Stimulated activated CD4-positive, alpha-beta T cell treated with anti-CD3 and anti-CD28 coated beads, TNF-alpha, amount 100 ng/mL, for 48 hours (primary cell): ENCODE measurements around the gene CEP78.

ENCODE experiments used
- DNase-seq, 3 donors: peaks; one replicate each; pipeline ENCODE4 v3.0.0-alpha.2; 2020; ENCODE audit warnings: low read depth in 3 of 3

The CEP78 gene

DNA sequence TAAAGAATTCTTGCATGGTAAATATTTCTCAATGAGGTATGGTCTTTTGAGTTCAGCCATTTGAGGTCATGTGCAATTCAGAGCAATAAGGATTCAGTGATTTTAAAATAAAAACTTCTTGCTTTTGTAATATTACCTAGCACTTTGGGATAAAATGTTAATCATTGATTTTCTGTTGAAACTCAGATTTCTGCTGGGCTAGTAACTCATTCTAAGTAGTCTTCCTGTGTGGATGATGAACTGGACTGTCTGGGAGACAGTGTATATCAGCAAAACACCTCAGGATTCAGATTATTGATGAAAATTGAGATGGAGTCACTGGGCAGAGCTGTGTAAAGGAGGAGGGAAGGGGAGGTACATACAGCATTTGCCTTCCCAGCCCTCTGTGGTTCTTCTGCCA lies 50.2 kb downstream of the CEP78 start:
- no peak for DNase-seq

DNA sequence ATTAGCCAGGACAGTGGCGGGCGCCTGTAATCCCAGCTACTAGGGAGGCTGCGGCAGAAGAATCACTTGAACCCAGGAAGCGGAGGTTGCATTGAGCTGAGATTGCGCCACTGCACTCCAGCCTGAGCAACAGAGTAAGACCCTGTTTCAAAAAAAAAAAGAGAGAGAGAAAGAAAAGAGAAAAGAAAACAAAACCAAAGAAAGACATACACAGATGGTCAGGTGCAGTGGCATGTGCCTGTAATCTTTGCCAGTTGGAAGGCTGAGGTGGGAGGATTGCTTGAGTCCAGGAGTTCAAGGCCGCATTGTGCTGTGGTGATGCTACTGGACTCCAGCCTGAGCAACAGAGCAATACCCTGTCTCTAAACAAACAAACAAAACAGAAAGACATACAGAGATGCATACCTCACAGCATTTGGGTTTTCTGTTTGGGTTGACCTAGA lies 51.1 kb downstream of the CEP78 start:
- DNase-seq = no peak

DNA sequence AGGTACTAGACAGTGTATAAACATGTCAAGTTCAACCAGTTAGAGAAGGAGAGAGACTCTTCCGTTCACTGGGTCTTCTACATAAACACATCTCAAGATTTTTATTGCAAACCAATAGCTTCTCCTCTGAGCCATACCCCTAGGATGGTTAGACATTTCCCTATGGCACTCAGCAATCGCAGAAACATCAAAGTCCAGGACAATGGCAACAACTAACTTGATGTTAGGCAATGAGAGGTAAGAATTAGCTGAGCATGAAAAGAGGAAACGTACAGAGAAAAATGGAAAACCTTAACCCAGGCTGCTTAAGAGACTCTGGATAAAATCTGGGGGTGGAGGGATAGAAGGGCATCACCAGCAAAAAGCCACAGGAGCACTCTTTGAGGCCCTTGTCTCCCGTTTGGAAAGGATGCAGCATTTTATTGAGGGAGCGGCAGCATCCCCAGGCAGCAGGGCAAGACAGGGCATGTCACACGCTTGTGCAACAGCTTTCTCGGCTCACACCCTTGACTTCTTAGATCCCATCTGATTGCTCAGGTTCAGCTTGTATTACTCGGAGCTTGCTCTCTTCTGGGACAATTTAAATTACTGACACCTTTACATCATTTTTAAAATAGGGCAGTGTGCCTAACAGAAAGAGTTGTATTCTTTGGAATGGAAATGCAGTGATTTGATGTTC lies 52.5 kb downstream of the CEP78 start:
- DNase-seq = no peak

DNA sequence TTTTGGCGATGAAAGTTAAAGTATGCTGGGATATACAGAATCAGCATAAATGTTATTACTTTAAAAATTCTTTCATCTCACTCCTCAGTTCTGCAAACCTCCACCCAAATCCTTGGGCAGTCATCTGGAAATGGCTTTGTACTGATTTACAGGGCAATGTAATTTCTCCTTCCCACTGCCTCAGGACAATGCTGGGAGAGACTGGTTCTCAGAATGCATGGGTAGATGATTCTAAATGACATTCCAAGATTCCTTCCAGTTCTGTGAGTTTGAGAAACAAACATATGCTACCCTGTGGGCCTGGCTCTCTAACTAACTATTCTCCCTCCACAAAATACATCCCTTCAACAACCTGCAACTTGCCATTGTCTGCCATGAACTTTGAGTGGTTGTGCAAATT lies 53.6 kb downstream of the CEP78 start:
- DNase-seq = no peak

DNA sequence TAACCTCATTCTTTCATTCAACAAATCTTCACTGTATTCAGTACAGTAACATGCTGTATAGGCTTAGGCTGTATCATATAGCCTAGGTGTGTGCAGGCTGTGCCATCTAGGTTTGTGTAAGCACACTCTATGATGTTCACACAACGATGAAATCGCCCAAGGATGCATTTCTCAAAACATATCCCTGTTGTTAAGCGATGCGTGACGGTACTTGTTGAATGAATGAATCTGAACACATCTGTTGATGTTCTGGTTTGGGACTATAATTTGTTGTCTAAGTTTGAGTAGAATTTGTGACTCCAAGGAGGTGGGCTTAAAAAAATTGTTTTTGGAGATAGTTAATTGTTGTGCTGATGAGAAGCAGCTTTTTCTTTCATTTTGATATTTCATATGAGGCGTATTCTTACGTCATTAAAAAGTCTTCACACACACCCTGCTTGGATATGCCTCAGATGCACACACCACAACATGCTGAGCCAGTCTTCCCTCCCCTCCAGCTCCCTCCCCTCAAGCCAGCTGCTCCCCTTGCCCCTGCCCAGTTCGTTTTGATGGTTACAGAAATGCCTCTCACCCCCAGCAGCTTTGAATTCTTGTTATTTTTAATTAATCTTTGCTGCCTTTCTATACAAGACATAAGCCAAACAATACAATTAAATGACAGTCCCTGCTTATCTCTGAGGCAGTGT lies 55.5 kb downstream of the CEP78 start:
- no peak for DNase-seq

DNA sequence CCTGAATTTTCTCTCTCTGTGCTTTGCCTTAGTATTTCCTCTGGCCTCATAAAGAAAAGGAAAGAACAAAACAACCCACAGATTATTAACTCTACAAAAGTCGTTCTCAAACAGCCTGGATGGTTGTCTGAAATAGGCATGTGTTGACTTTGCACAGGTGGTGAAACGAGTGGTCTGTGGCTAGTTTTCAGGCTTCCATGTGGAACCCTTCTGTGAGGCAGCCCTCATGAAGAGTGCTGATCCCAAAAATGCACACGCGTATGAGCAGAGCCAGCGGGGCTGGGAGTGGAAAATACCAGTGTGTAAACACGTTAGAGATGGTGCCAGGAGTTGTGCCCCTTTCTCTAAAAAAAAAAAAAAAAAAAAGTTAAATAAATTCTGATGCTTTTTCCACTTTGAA lies 56.2 kb downstream of the CEP78 start:
- DNase-seq = no peak

DNA sequence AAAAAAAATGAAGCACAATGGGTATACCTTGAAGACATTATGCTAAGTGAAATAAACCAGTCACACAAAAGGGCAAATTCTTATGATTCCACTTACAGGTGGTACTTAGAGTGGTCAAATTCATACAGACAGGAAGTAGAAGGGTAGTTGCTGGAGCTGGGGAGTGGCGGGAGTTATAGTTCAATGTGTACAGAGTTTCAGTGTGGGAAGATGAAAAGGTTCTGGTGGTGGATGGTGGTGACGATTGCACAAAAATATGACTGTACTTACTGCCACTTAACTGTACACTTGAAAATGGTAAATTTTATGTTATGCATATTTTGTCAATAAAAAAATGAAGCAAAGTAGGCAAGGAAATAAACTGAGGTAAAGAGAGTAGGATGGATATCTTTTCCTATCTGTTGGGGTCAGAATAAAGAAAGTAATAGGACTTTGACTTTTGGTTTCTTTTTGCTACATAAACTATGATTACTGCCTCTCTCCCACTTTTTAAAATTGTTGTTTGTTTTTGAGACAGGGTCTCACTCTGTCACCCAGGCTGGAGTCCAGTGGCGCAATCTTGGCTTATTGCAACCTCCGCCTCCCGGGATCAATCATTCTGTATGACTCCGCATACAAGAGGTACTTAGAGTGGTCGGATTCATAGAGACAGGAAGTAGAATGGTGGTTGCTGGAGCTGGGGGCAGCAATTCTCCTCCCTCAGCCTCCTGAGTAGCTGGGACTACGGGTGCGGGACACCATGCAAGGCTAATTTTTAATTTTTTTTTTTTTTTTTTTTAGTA lies 57.0 kb downstream of the CEP78 start:
- no peak for DNase-seq

DNA sequence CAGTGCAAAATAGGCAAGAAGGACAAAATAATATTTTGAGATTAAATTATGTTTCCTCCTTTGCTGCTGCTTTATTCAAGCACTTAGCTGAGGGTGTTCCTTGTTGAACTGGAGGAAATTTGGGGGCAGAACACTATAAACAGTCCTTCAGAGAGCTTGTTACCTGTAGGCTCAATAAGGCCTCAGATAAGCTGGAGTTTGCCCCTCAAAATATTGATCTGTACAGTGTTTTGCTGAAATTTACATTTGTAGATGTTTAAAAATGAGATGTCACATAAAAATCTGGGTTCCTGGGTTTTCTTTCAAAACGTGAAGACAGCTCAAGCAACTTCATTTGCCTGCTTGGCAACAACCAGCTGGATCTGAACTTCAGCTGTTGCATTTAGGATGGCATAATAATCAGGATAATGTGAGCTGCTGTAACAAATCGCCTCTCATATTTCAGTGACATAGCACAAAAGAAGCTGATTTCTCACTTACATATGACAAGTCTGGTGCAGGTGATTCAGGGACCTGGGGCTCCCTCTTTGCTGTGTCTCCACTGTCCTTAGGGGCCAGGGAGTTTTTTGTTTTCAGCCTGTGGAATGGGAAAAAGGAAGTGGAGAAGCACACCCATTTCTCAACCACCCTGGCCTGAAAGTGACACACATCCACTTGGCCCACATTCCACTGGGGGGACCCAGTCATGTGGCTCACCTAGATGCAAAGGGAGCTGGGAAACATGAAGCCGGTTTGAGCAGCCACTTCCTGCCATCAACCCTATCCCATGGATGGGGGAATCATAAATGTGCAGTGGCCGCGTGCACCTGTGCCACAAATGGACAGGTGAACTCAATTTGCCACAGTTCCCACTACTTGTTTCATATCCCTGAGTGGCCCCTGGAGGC lies 58.7 kb downstream of the CEP78 start:
- DNase-seq = no peak

DNA sequence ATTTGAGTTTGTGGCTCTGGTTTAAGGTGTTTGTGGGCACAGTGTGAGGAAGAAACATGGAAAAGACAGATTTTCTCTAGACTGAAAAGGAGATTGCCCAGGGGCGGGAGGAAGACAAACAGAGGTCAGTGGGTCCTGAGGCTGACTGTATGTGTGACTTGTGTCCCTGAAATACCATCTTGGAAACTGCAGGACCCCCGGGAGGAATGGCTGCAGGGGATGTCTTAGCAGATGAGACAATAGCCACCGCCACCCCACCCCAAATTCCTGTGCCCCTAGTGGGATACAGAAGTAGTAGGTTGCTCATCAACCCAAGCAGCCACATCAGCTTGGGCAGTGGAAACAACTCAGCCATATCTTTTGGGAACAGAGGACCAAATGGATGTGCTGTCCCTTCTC lies 59.3 kb downstream of the CEP78 start:
- no peak for DNase-seq

DNA sequence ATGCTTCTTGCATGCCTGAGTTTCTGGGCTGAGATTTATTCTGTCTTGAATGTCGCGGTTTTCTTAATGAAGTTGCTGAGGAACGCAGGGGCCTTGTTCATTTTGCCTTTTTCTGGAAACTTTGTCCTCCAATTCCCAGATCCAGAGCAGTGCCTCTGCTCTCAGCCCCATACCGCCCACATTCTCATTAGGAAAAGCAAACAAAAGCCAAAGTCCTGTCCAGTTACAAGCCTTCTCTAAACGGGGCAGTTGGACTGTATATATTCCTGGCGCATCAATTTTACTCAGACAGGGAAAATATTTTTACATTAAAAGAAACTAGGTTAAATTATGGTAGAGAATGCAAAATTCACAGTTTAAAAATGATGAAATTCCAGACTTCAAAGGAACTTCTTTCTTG lies 59.9 kb downstream of the CEP78 start:
- DNase-seq = no peak

DNA sequence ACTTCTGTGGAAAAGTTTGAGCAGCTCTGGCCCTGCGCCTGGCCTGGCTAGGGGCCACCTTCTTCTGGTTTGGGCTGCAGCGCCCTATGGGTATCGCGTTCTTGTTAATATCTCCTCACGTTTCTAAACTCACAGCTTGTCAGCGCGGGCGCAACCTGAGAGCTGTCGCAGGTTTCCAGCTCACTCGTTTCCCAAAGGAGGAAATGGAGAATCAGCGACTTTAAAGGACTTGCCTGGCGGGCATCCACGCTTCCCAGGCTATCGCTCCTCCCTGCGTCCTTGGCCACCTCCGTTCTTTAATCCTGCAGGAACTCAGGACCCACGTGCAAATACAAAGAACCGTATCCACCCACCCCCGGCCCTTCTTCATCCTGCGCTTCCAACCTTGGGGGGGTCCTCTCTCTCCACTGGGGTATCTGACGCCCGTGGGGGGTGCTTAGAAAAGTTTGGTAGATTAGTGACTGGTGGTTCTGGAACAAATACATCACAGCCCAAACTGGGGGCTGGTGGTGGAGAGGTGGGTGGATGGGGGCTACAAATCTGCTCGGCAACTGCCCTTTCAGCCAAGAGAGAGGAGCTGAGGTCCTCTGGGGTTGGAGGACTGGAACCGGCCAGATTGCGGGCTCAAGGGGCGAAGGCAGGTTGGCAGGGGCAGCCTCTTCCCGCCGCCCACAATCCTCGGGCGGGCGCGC lies 60.5 kb downstream of the CEP78 start:
- no peak for DNase-seq

DNA sequence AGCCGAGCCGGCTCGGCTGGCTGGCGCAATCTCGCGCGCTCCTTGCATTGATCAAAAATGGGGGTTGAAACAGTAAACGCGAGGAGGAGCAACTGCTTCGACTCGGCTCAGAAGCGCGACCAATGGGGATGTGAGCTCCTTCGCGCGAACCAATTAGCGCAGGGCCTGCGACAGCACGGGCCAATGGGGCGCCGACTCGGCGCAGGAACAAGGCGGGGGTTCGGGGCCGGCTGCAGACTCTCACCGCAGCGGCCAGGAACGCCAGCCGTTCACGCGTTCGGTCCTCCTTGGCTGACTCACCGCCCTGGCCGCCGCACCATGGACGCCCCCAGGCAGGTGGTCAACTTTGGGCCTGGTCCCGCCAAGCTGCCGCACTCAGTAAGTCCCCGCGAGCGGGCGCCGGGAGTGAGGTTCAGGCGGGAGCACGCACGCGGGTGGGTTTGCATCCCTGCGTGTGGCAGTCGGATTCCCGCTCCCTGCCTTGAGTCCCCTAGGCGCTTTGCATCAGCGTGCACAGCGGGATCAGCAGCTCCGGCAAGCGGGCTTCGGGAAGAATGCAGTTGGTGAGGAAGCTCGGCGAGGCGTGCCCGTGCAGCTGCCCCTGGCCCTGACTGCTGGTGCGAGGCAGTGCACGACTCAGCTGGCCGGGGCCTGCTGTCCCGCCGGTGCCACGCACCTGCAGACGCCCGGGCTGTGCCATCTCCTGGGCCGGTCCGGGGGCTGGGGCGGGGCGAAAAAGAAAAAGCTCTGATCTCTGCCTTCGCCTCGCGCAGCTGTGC lies 61.2 kb downstream of the CEP78 start, which contains the start of gene PSAT1:
Gene PSAT1 (plus strand): TSS at position 233 of the 779 bp plus-strand sequence. CDS start 86 bp downstream, at position 319.
- DNase-seq = peak; percentile 77 to 92 (median 82)

DNA sequence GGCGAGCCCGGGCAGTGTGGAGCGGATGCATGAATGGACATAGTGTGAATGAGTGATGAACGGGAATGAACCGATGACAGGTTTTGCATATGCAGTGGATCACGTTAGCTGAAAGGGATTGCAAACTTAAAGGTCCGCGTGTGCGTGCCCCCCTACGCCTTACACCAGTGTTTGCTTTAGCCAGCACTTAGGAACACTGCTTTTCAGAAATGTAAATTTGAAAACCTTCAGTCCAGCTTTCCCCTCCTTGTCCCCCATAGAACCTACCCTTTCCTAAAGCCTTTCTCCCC lies 61.7 kb downstream of the CEP78 start:
- DNase-seq = no peak

DNA sequence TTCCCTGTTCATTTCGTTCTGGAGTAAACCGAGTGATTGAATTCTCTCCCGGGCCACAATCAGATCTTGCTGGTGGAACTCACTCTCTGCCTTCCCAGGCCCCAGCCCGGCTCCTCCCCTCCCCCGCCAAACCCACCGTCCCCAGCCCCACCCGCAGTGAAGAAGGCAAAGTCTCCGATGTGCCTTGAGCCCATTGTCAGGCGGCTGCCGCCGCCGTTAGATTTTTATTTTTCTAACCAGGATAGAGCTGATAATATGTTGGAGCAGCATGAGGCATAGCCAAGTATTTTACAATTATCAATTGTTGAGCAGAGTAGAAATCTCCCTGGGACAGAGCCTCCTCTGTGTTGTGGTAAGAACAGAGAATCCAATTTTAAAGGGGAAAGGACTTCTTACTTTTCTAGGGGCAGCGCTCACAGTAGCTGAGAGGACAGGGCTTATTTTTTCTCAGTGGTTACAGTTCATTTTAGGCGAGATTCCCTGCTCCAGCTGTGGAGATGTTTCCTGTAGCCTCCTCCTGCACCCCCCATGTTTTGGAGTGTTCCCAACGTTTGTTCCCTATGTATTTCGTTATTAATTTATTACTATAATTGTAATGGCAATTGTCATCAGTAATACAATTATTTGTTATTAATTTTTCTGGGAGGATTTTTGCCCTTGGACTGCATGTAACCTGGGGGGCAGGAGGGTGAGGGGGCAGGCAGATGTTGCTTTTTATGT lies 62.3 kb downstream of the CEP78 start:
- no peak for DNase-seq

DNA sequence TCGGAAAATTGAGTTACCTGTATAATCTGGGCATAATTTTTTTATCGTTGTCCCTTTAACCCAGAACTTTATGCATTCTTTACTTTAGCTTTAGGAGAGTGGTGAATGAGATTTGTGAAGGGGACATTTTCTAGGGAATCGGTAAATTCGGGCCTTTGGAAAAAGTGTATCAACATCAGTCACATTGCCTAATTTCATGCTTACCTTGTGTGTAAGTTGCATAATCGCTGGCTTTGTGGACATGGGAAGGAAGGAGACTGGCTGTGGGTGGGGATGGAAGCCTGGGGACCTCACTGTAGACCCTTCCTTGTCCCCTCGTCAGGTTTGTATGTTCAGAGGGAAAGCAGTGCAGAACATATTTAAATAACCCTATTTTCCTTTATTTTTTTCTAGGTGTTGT lies 64.3 kb downstream of the CEP78 start:
- DNase-seq = no peak

DNA sequence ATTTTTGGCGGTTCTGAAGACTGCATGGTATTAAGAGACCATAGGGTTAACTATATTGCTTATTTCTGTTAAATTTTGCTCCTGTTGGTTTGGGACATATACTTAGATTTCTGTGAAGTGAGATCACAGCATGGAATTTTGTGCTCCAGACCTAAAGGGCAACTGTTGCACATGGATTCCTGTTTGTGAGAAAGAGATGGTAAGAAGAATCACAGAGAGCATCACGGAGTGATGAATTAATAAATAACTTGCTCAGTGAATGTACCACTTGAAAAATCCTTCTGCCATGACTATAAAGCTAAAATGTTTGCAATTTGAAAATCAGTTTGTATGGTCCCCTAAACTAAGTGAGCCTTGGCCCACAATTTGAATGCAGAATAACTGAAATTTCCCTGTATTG lies 65.6 kb downstream of the CEP78 start:
- no peak for DNase-seq

DNA sequence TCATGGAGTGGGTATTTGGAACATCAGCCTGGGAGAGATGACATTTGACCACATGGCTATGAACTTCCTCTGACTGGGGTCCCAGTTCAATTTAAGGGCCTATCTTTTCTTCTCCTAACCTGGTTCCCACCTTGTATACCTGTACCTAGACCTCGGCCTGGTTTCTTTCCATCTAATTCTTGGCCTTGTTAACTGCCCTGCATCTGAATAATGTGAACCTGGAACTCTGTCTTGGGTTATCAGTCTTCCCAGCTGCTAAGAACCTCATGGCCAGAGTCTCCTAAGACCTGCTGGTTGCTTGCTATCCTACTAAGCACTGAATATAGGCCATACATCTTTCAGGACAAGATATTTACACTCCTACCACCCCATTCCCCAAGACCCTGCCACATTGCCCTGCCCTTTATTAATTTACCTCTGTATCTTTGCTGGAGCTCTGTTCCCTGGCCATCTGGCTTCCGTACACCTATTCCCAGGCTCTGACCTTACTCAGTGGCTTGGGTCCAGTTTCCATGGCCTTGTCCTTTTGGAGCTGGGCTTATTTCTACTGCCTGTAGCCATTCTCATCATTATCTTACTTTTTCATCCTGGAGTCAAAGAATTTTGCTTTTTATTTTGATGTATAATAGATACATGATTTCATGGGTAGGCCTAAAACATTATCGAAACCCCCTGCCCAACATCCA lies 67.6 kb downstream of the CEP78 start:
- no peak for DNase-seq

DNA sequence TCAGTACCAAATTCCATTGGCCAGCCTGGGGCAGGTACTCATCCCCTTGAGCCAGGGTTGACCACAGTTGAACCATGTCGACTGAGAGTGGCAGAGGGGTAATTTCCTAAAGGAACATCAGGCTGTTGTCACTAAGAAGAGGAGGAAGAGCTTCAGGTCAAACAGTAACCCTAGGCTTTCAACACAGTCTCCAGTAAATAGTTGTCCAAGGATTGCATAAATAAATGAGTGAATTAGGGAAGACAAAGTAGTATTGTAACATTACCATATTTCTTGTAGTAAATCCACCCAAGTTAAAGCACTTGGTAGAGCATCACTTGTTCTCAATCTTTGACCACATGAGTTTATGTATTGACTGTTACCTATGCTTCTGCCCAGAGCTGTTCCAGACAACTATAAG lies 68.5 kb downstream of the CEP78 start:
- DNase-seq = no peak
